Sigmoid colon (tissue), 4 donors: ENCODE data around the gene NPPA.

Experiments used
- EP300 ChIP-seq, 4 donors: sonication (generic); formaldehyde crosslinking; IDR thresholded peaks; one replicate each; pipeline ENCODE4 v1.6.1; 2017; ENCODE audit warnings: antibody characterized with exemption in 4 of 4
- POLR2A ChIP-seq, 2 donors: fragments of 450-650 bp; IDR thresholded peaks; one replicate each; pipeline ENCODE4 v1.6.1; 2016; ENCODE audit warnings: antibody characterized with exemption in 2 of 2, mild to moderate bottlenecking in 2 of 2, moderate library complexity in 2 of 2
- TF ChIP-seq, protein P1 (sequence below), 4 experiments: fragments of 450-650 bp in 3 of 4; fragments of 200-600 bp in 1 of 4; IDR thresholded peaks; one replicate each; pipeline ENCODE4 v1.5.1; 2016 to 2019; ENCODE audit warnings: antibody characterized with exemption in 4 of 4, mild to moderate bottlenecking in 3 of 4, moderate library complexity in 2 of 4

DNA sequence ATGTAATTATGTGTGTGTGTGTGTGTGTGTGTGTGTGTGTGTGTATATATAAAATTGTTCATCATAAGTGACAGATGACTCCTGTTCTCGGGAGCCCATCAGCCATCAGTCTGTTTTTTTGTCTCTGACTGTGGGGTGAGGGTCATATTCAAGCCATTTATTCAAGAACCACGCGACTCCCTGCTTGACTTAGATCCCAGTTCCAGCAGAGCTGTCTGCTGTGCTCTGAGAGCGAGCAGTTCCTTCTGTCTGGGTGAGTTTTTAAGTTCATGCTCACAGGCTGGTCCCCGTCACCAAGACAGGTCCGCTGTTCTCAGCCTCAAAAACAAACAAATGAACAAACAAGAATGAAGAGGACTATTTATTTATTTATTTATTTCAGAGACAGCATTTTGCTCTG, 29.5 kb upstream of the NPPA start:
- TF ChIP-seq POLR2A (IDR thresholded peaks at IDR 0.05) (no peak), EP300 (IDR thresholded peaks at IDR 0.05) (no peak)
- TF ChIP-seq, protein P1, sequence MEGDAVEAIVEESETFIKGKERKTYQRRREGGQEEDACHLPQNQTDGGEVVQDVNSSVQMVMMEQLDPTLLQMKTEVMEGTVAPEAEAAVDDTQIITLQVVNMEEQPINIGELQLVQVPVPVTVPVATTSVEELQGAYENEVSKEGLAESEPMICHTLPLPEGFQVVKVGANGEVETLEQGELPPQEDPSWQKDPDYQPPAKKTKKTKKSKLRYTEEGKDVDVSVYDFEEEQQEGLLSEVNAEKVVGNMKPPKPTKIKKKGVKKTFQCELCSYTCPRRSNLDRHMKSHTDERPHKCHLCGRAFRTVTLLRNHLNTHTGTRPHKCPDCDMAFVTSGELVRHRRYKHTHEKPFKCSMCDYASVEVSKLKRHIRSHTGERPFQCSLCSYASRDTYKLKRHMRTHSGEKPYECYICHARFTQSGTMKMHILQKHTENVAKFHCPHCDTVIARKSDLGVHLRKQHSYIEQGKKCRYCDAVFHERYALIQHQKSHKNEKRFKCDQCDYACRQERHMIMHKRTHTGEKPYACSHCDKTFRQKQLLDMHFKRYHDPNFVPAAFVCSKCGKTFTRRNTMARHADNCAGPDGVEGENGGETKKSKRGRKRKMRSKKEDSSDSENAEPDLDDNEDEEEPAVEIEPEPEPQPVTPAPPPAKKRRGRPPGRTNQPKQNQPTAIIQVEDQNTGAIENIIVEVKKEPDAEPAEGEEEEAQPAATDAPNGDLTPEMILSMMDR (IDR thresholded peaks at IDR 0.05) = no peak
